Measurements from ENCODE around the gene KIF20B.
"Not testable (repeated sequence)": the region's sequence is repeated elsewhere in the genome, so short reads cannot be mapped to it uniquely, and the experiment has no call there.

The KIF20B gene

DNA sequence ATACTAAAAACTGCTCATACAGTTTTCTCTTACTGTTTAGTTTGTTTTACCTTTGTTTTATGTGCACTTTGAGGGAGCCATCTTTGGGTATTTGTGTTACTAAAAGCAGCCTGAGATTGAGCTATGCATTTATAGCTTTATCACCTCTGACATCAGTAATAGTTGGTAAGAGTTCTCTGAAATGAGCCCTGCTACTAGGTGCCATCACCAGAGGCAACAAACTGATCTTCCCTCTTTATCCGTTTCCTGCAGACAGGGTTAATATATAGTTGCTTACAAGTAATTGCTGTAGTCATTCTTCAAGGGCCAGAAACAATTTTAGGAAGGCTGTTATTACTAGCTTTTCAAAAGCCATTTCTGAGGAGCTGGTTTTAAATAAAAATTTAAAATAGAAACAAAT lies 49.1 kb downstream of the KIF20B start:
- H3K4me3 ChIP-seq (ENCODE audit: low read depth, low read length), result no peak overlapping the region
- no peak for DNase-seq (ENCODE audit: low read depth)

DNA sequence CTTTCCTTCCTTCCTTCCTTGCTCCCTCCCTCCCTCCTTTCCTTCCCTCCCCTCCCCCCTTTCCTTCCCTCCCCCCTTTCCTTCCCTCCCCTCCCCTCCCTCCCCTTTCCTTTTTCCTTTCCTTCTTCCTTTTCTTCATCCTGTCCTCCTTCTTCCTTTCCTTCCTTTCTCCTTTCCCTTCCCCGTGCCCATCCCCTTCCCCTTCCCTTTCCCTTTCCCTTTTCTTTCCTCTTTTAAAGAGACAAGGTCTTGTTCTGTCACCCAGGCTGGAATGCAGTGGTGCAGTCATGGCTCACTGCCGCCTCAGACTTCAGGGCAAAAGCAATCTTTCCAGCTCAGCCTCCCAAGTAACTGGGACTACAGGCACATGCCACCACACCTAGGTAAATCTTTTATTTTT lies 54.0 kb downstream of the KIF20B start:
- no peak for DNase-seq (ENCODE audit: low read depth)
- H3K4me3 ChIP-seq (ENCODE audit: low read depth, low read length), result no peak overlapping the region

DNA sequence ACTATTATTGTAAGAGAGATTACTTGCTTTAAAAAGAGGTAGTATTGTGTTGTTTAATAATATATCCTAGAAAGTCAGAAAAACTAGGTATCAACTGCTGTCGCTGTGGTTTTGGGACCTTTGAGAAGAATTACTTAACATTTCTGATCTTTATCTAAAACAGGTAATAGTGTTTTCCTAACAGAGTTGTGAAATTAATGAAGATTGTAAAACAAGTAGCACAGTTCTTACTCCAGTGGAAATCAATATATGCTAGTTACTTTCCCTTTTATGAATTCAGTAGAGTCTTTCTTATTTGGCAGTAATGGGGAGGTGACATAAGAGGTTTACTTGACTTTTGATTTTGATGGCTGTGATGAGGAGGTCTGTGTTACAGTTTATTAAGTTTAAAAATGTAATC lies 58.1 kb downstream of the KIF20B start:
- H3K4me3 ChIP-seq (ENCODE audit: low read depth, low read length), result no peak overlapping the region
- no peak for DNase-seq (ENCODE audit: low read depth)

DNA sequence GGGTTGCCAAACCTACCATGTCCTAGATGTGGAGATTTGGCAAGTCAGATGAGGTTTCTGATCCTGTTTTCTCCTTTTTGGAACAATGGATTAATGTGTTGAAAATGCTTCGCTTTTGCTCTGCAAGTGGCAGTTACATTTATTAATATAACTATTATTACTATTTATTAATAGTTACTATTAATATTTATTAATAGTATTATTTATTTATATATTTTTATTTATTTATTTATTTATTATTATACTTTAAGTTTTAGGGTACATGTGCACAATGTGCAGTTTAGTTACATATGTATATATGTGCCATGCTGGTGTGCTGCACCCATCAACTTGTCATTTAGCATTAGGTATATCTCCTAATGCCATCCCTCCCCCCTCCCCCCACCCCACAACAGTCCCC lies 62.3 kb downstream of the KIF20B start:
- DNase-seq (ENCODE audit: low read depth); H3K4me3 ChIP-seq (ENCODE audit: low read depth, low read length): not testable (repeated sequence)

DNA sequence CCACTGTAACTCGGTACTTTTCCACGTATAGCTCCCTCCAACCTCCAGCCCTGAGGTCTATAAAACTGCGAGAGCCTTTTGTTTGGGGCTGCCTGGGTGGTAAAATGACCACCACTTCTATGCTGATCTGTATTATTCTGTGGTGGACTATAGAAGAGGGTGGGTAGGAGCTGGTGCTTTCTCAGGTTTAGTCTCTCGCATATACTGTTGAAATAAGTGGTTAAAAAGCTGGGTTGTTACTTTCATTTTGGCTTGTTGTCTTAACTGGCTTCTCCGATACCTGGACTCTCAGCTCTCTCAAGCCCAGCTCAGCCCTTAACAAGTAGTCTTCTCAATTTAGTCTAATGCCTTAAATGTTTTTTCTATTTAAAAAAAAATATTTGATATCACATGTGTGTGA lies 70.3 kb downstream of the KIF20B start:
- DNase-seq (ENCODE audit: low read depth), result no peak
- H3K4me3 ChIP-seq (ENCODE audit: low read depth, low read length), result no peak overlapping the region

DNA sequence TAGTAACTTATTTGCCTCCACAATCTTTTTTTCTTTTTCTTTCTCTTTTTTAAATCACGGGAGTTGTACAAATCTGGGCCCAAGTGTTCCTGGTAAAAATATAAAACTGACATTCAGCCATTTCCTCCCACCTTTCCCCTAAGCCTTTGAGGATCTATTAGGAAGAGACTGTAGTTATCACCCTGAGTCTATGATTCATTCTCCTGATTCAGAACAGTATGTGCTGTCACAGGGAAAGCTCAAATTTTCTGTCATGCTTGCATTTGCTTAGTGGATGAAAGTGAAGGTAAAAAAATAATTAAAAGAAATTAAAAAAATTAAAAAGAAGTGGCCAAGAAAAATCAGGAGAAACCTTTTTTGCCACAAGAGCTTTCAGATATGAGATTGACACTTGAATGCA lies 71.7 kb downstream of the KIF20B start:
- peak; percentile 15 for DNase-seq (ENCODE audit: low read depth)
- H3K4me3 ChIP-seq (ENCODE audit: low read depth, low read length), result no peak overlapping the region

DNA sequence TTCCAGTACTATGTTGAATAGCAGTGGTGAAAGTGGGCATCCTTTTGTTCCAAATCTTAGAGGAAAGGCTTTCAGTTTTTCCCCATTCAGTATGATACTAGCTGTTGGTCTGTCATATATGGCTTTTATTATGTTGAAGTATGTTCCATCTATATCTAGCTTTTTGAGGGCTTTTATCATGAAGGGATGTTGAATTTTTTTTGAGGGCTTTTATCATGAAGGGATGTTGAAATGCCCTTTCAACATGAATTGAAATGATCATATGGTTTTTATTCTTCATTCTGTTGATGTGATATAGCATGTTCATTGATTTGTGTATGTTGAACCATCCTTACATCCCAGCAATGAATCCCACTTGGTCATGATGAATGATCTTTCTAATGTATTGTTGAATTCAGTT lies 75.3 kb downstream of the KIF20B start:
- no peak for DNase-seq (ENCODE audit: low read depth)
- H3K4me3 ChIP-seq (ENCODE audit: low read depth, low read length), result no peak overlapping the region

DNA sequence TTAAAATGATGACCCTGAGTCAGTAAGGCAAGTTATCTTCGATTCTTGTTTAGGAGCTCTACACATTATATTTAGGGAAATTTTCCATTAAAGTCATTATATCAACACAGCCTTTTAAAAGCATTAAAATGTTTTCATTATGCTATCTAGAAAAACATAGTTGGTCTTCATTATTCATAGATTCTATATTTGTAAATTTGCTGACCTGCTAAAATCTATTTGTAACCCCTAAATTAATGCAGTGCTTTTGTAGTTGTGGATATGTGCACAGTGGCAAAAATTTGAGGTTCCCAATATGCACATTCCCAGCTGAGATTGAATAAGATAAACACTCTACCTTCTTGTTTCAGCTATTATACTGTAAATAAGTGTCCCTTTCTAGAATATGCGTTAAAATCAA lies 81.1 kb downstream of the KIF20B start:
- no peak for DNase-seq (ENCODE audit: low read depth)

DNA sequence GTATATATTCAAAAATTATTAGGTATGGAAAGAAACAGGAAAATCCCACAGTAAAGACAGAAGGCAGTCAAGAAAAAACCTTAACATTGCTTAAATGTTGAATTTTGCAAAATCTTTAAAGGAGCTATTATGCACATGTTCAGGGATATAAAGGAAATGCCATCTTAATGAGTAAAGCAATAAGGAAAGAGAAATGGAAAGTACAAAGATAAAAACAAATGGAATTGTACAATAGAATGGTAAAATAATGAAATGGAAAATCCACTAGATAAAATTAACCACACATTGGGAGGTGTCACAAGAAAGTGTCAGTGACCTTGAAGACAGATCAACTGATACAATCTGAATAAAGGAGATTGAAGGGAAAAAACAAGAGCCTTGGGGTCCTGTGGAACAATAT lies 82.0 kb downstream of the KIF20B start:
- no peak for DNase-seq (ENCODE audit: low read depth)
- H3K4me3 ChIP-seq (ENCODE audit: low read depth, low read length), result no peak overlapping the region

More for the DNA sequence above, 81.1 kb downstream of the KIF20B start:
- H3K4me3 ChIP-seq (ENCODE audit: low read depth, low read length), result no peak overlapping the region

DNA sequence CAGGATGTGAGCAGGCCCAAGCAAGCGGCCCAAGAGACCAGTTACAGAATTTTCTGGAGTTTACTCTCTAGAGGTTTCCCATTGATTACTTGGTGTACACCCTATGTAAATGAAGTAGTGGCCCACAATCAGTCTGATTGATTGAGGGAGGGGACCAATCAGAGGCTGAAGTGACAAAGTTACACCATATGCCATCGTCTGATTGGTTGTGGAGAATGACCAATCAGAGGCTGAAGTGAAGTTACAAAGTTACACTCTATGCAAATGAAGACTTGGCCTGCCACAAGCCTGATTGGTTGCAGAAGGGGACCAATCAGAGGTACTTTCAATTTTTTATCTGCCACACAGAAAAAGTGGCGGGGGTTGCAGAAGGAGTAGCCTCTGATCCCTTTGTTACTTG lies 83.7 kb downstream of the KIF20B start:
- no peak for DNase-seq (ENCODE audit: low read depth)
- H3K4me3 ChIP-seq (ENCODE audit: low read depth, low read length), result no peak overlapping the region

DNA sequence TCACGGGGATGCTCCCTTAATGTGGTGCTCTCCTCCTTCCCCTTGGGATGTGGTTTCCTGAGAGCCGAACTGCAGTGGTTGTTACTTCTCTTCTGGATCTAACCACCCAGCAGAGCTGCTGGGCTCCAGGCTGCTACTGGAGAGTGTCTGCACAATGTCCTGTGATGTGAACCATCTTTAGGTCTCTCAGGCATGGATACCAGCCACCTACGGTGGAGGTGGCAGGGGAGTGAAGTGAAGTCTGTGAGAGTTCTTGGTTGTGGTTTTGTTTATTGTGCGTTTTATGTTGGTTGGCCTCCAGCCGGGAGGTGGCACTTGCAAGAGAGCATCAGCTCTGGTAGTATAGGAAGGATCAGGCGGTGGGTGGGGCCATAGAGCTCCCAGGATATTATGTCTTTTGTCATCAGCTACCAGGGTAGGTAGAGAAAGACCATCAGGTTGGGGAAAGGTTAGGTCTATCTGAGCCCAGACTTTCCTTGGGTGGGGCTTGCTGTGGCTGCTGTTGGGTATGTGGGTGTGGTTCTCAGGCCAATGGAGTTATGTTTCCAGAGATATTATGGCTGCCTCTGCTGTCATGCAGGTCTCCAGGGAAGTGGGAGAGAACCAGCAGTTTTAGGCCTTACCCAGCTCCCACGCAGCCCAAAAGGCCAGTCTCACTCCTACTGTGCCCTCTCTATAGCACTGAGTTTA lies 87.9 kb downstream of the KIF20B start:
- H3K4me3 ChIP-seq (ENCODE audit: low read depth, low read length), result no peak overlapping the region
- no peak for DNase-seq (ENCODE audit: low read depth)

DNA sequence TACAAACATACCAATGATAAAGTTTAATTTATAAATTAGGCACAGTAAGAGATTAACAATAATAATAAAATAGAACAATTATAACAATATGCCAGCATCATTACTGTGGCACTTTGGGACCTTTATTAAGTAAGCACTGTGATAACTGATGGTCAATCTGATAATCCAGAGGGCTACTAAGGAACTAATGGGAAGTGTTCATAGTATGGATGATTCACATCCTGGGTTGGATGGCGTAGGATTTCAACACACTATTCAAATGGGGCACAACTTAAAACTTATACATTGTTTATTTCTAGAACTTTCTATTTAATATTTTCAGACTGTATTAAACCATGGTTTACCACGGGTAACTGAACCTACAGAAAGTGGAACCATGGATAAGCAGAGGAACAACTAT lies 90.8 kb downstream of the KIF20B start:
- no peak overlapping the region for H3K4me3 ChIP-seq (ENCODE audit: low read depth, low read length)
- no peak for DNase-seq (ENCODE audit: low read depth)

DNA sequence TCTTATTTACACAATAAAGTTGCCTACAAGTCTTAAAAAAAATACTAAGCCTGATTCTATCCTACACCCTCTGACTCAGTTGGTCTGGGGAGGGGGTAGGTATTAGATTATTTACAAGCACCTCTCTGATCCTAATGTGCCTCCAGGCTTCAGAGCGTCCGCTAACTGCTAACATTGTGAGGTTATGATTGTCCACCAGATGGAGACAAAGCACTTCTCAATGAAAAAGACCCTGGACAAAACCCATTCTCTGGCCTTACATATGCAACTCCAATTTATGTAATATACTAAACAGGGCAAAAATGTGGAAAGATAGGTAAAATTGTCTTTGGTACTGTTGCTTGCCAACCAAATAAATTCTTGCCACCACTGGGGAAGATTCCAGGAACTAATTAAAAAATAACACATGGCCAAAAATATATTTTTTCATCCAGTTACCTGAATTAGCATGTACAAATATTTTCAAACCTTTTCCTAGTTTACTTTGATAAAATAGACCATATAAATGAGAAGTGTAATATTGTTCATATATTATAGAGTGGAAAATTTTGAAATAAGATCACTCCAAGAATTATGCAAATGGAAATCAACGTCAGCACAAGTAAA lies 92.4 kb downstream of the KIF20B start:
- H3K4me3 ChIP-seq (ENCODE audit: low read depth, low read length), result no peak overlapping the region
- DNase-seq (ENCODE audit: low read depth), result peak; percentile 25

DNA sequence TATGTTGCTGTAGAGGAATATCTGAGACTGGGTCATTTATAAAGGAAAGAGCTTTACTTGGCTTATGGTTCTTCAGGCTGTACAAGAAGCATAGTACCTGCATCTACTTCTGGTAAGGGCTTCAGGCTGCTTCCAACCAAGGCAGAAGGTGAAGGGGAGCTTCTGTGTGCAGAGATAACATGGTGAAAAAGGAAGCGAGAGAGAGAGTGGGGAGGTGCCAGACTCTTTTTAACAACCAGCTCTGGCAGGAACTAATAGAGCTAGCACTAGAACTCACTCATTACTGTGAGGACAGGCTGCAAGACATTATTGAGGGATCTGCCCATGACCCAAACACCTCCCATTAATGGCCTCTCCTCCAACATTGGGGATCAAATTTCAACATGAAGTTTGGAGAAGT lies 94.5 kb downstream of the KIF20B start:
- H3K4me3 ChIP-seq (ENCODE audit: low read depth, low read length), result no peak overlapping the region

DNA sequence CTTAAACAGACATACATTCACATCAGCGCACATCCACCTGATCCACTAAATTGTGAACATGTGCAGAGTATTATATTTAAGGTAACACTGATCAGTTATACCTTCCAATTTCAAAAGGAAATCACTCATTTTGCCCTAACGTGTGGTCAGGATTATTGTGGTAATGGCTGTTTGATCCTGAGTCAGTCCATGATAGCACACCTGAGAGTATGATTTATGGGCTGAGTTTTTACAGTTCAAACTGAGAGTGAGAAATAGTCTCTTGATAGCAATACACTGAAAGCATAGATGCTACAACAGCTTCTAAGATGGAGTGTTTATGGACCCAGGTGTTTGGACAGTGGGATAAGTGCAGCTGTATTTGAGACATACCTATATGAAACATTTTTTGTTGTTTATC lies 96.7 kb downstream of the KIF20B start:
- no peak for DNase-seq (ENCODE audit: low read depth)

More for the DNA sequence above, 94.5 kb downstream of the KIF20B start:
- DNase-seq (ENCODE audit: low read depth), result no peak

DNA sequence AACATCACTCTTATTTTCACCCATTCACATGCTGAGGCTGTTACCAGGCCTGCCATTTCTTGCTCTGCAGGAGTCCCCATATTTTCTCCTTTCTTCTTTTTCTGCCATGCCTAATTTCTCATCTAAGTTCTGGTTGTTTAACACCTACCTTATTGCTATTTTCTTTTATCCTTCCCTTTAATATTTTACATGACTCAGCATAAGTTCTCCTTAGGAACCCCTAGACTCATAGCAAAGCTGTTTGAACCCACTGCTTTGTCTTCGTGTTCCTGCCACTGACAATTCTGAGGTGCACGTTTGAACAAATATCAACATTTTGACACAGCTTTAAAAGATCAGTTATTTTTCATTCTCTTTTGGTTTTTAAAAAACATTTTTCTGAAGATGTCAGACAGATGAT lies 98.2 kb downstream of the KIF20B start:
- DNase-seq (ENCODE audit: low read depth), result no peak
- H3K4me3 ChIP-seq (ENCODE audit: low read depth, low read length), result no peak overlapping the region

More for the DNA sequence above, 96.7 kb downstream of the KIF20B start:
- H3K4me3 ChIP-seq (ENCODE audit: low read depth, low read length), result no peak overlapping the region

DNA sequence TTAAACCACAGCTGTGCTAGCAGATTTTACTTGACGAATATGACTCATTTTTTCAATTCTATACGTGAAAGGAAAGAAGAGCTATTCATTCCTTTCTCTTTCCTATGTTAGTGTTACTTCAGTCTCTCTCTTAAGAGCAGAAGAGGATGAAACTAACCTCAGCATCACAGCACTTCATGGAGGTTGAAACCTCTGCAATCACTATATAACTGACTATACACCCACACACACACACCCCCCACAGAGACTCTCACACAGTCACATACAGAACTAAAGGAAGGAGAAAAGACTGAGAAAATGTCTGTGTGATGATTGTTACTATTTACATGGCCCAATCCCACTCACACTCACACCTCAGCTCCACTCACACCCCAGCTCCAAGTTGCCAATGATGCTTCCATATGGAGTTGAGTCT lies 104.2 kb downstream of the KIF20B start:
- no peak for DNase-seq (ENCODE audit: low read depth)
- H3K4me3 ChIP-seq (ENCODE audit: low read depth, low read length), result no peak overlapping the region

DNA sequence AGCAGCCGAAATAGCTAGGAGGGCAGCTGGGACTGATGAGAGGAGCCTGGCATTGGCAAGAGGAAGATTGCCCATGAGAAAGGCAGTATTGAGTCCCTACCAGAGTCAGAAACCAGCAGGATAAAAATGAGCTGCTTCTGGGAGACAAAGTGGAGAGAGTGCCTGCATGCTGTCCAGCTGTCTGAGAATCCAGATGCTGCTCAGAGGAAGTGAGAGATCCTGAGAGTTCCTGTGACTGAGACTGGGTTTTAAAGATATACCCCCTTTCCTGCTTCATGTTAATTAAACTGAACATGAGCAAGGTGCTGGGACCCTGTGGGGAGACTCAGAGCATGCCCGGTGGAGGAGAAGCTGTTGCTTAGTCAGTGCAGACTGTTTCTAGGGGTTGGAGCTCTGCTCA lies 107.5 kb downstream of the KIF20B start:
- H3K4me3 ChIP-seq (ENCODE audit: low read depth, low read length), result no peak overlapping the region
- DNase-seq (ENCODE audit: low read depth), result no peak

DNA sequence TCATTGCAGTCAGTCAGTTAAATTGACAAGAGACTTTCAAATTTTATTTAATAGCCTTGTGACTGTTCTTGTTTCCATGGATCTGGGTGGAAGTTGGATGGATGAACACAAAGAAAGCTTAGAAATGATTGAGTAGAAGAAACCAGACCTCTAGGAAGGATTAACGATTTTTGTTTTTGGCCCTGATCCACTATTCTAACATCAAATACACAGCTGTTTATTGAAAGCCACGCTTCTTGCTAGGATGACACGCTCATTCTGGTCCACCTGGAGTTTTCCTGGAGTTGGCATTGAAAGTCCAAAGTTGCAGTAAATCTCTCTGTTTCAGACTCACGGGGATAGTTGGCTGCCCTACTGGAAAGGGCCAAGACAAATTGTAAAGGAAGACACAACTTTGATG lies 108.4 kb downstream of the KIF20B start:
- no peak for DNase-seq (ENCODE audit: low read depth)
- no peak overlapping the region for H3K4me3 ChIP-seq (ENCODE audit: low read depth, low read length)

DNA sequence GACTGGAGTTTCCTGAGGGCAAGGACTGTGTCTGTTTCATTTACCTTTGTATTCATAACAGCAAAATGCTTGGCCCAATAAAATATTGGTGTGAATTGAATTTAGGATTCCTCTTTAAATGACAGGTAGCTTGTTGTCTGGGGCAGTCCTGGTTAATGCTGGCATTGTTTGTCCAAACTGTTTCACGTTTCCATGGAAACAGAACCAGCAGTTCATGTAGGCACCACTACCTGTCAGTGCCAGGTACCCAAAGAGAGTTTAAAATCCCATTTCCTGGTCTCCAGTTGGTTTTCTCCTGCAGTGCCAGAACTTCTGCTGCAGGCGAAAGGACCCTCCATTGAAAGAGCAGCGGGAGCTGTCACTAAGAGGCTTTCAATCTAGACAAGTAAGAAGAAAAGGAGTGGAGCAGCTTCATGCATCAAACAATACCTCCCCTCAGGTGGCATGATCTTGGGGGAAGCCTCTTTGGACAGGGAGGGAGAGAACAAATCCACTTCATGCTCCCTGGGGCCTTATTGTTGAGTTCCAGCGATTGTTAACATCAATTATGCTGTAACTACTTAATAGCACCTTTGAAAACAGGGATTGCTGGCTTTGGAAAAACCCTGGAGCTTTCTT lies 109.6 kb downstream of the KIF20B start:
- DNase-seq (ENCODE audit: low read depth), result no peak
- H3K4me3 ChIP-seq (ENCODE audit: low read depth, low read length), result no peak overlapping the region

DNA sequence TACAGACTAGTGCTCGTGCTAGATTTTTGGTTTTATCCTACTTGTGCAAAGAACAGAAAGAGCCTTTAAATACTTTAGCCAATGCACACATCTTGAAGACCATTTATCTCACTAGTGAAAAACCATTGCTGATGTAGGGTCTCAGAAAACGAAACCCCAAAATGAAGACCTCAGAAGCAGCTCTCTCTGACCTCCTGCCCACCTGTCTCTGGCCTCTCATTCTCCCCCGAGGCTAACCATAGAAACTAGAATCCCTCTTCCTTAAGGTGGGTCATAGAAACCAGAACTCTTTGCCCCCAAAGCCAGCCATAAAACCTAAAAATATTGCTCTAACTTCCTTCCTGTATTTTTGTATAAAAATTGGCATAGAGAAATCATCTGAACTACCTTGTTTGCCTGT lies 112.2 kb downstream of the KIF20B start:
- H3K4me3 ChIP-seq (ENCODE audit: low read depth, low read length), result no peak overlapping the region
- DNase-seq (ENCODE audit: low read depth), result no peak
